Adipocyte (in vitro differentiated cells): ENCODE measurements around the gene FCRL6.

ENCODE experiments used
- DNase-seq: peaks from one replicate; pipeline ENCODE4 v3.0.0-alpha.2; 2015; ENCODE audit warnings: low read depth
- H3K27me3 ChIP-seq: replicated peaks from 2 replicates; pipeline ENCODE4 v1.7.0; 2013; ENCODE audit warnings: mild to moderate bottlenecking, low read length, moderate library complexity; ENCODE audit not compliant: control insufficient read depth, insufficient read depth
- H3K36me3 ChIP-seq: 2 replicates; pipeline ENCODE4 v1.7.0; 2013; ENCODE audit warnings: low read length, mild to moderate bottlenecking, moderate library complexity; ENCODE audit not compliant: control insufficient read depth, insufficient read depth, severe bottlenecking
- H3K4me1 ChIP-seq: 2 replicates; pipeline ENCODE4 v1.7.0; 2013; ENCODE audit warnings: mild to moderate bottlenecking, low read length, moderate library complexity; ENCODE audit not compliant: control insufficient read depth, insufficient read depth
- H3K4me3 ChIP-seq: 2 replicates; pipeline ENCODE4 v1.7.0; 2013; ENCODE audit warnings: mild to moderate bottlenecking, low read length, moderate library complexity
- H3K9ac ChIP-seq: 2 replicates; pipeline ENCODE4 v1.7.0; 2013; ENCODE audit warnings: mild to moderate bottlenecking, low read length, moderate library complexity
- H3K9me3 ChIP-seq: 2 replicates; pipeline ENCODE4 v1.7.0; 2013; ENCODE audit warnings: mild to moderate bottlenecking, low read length, moderate library complexity; ENCODE audit not compliant: control insufficient read depth

The FCRL6 gene

GRCh38 chr1:159827549-159827948 lies 25.4 kb downstream of the FCRL6 start:
- Histone ChIP-seq H3K4me3 (no peak overlapping the region), H3K9ac (no peak overlapping the region), H3K4me1 (peaks cover 15% of the 10 kb centered on the region), H3K9me3 (no peaks in the 10 kb centered on the region), H3K27me3 (peaks cover 8% of the 10 kb centered on the region), H3K36me3 (no peaks in the 10 kb centered on the region)
- no peak for DNase-seq

DNA sequence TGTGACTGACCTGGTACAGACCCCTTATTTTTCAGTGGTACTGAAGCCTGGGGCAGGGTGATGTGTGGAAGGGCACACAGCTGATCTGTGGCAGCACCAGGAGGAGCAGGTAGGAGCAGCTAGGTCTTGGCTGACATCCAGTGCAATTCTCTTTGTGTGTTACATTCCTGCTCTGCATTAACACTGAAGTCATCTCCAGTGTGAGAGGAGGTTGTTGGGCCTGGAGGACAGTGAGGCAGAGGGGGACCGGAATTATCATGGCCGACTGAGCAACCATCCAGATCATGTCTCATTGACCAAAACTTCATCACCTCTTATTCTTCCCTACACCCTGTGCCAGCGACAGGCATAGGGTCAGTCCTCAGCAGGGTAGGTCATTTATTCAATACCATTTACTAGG lies 26.0 kb downstream of the FCRL6 start:
- no peak overlapping the region for H3K9ac ChIP-seq
- H3K9me3 ChIP-seq, result no peaks in the 10 kb centered on the region
- H3K27me3 ChIP-seq, result peaks cover 2% of the 10 kb centered on the region
- H3K4me1 ChIP-seq, result peaks cover 15% of the 10 kb centered on the region
- no peaks in the 10 kb centered on the region for H3K36me3 ChIP-seq
- DNase-seq, result no peak
- H3K4me3 ChIP-seq, result no peak overlapping the region

GRCh38 chr1:159828581-159829272 lies 26.6 kb downstream of the FCRL6 start:
- no peaks in the 10 kb centered on the region for H3K27me3 ChIP-seq

GRCh38 chr1:159829273-159829634 lies 27.1 kb downstream of the FCRL6 start:
- no peaks in the 10 kb centered on the region for H3K9me3 ChIP-seq
- no peak overlapping the region for H3K9ac ChIP-seq
- H3K36me3 ChIP-seq, result no peaks in the 10 kb centered on the region
- H3K27me3 ChIP-seq, result no peaks in the 10 kb centered on the region
- no peak for DNase-seq
- H3K4me3 ChIP-seq, result no peak overlapping the region
- peaks cover 15% of the 10 kb centered on the region for H3K4me1 ChIP-seq

More at GRCh38 chr1:159828581-159829272, 26.6 kb downstream of the FCRL6 start:
- no peak overlapping the region for H3K9ac ChIP-seq
- H3K9me3 ChIP-seq, result no peaks in the 10 kb centered on the region
- H3K4me3 ChIP-seq, result no peak overlapping the region
- no peak for DNase-seq
- H3K4me1 ChIP-seq, result peaks cover 15% of the 10 kb centered on the region
- H3K36me3 ChIP-seq, result no peaks in the 10 kb centered on the region

- DNase-seq, result peak; percentile 46
- Histone ChIP-seq H3K4me1 (peaks cover 15% of the 10 kb centered on the region), H3K9me3 (no peaks in the 10 kb centered on the region), H3K36me3 (no peaks in the 10 kb centered on the region), H3K9ac (no peak overlapping the region), H3K4me3 (no peak overlapping the region), H3K27me3 (no peaks in the 10 kb centered on the region)
Measured at GRCh38 chr1:159829822-159830465, 27.8 kb downstream of the FCRL6 start.

- H3K4me1 ChIP-seq, result peaks cover 22% of the 10 kb centered on the region
- H3K4me3 ChIP-seq, result no peak overlapping the region
- H3K9me3 ChIP-seq, result no peaks in the 10 kb centered on the region
- no peaks in the 10 kb centered on the region for H3K27me3 ChIP-seq
- H3K36me3 ChIP-seq, result no peaks in the 10 kb centered on the region
- no peak overlapping the region for H3K9ac ChIP-seq
- no peak for DNase-seq
Measured at GRCh38 chr1:159830722-159831121, 28.6 kb downstream of the FCRL6 start.

DNA sequence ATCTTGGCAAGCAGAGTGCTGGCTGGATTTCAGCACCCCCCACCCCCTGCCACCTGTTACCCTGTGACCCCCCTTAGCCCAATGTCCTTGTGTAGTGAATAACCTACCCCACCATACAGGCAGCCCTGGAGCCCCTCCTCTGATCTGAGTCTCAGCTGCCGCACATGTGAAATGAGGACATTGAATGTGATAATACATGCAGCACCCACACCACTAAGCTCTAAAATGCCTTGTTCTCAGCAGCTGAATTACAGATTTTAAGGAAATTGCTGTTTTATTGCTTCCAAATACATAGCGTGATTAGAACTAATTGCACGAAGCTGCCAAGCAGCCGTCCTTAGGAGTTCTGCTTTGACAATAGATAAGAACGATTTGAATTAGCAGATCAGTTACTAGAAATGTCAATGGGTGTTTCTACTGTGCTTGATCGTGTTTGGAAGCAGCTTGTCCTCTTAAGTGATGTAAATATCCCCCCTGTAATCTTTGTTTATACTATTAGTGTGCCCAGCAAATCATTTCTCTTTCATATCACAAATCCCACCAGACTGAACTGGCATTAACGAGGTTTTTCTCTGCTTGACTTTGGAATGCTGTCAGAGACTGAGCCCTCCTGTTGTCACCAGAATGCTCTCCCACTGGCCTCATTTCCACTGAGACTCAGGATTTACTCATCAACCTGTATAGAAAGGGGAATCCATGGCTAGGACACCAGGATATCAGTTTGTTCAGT lies 29.4 kb downstream of the FCRL6 start:
- Histone ChIP-seq H3K36me3 (no peaks in the 10 kb centered on the region), H3K27me3 (no peaks in the 10 kb centered on the region), H3K9me3 (no peaks in the 10 kb centered on the region), H3K9ac (no peak overlapping the region), H3K4me1 (peaks cover 27% of the 10 kb centered on the region), H3K4me3 (no peak overlapping the region)
- no peak for DNase-seq

- H3K9ac ChIP-seq, result no peak overlapping the region
- H3K27me3 ChIP-seq, result no peaks in the 10 kb centered on the region
- H3K9me3 ChIP-seq, result no peaks in the 10 kb centered on the region
- H3K4me1 ChIP-seq, result peaks cover 27% of the 10 kb centered on the region
- no peak overlapping the region for H3K4me3 ChIP-seq
- no peaks in the 10 kb centered on the region for H3K36me3 ChIP-seq
- DNase-seq, result no peak
Measured at GRCh38 chr1:159832309-159832708, 30.1 kb downstream of the FCRL6 start.

GRCh38 chr1:159835356-159835755 lies 33.2 kb downstream of the FCRL6 start:
- H3K27me3 ChIP-seq, result no peaks in the 10 kb centered on the region
- peaks cover 18% of the 10 kb centered on the region for H3K4me1 ChIP-seq

GRCh38 chr1:159835862-159836525 lies 33.8 kb downstream of the FCRL6 start:
- Histone ChIP-seq H3K4me1 (peaks cover 13% of the 10 kb centered on the region), H3K36me3 (no peaks in the 10 kb centered on the region), H3K9me3 (no peaks in the 10 kb centered on the region), H3K4me3 (no peak overlapping the region), H3K9ac (no peak overlapping the region), H3K27me3 (no peaks in the 10 kb centered on the region)
- no peak for DNase-seq

More at GRCh38 chr1:159835356-159835755, 33.2 kb downstream of the FCRL6 start:
- Histone ChIP-seq H3K9ac (no peak overlapping the region), H3K9me3 (no peaks in the 10 kb centered on the region), H3K4me3 (no peak overlapping the region), H3K36me3 (no peaks in the 10 kb centered on the region)
- DNase-seq, result no peak

DNA sequence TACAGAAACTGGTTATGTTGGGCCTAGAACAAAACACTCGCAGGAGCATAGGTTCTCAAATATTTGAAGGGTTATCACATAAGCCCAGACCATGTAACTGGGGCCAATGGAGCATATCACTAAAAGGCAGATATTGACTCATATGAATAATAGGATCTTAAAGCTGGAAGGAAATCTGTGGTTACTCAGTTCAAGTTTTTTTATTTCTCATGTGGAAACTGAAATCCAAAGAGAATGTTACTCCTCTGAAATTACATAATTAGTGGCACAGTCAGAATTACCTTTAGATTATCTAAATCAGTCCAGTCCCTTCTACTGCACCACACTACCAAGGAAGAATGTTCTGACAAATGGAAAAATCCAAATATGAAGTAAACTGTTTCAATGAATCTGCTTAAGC lies 36.6 kb downstream of the FCRL6 start:
- DNase-seq, result no peak
- Histone ChIP-seq H3K9ac (no peak overlapping the region), H3K9me3 (no peaks in the 10 kb centered on the region), H3K27me3 (no peaks in the 10 kb centered on the region), H3K36me3 (no peaks in the 10 kb centered on the region), H3K4me1 (peaks cover 13% of the 10 kb centered on the region), H3K4me3 (no peak overlapping the region)
